ENCODE results near the gene IGHMBP2. TPM values are rescaled to one million over a fixed set of nuclear protein-coding genes. Genes with fewer than 3 reads are reported as not detected.

IGHMBP2 gene
- total and polyA plus RNA-seq, 2 experiments from 2014 or later, result 14.3 to 27.7 TPM

GRCh38 chr11:68913188-68913587 lies 9.5 kb downstream of the IGHMBP2 start:
- Histone ChIP-seq H3F3A (replicated peaks; ENCODE audit: low read depth) (no peaks in the 10 kb centered on the region), H3K9me2 (ENCODE audit: insufficient read depth) (no peaks in the 10 kb centered on the region), H3K4me2 (no peak overlapping the region), H4K20me1 (replicated peaks; ENCODE audit: insufficient read depth) (no peaks in the 10 kb centered on the region), H2AFZ (no peak overlapping the region), H3K36me3 (ENCODE audit: insufficient read depth) (peaks cover 19% of the 10 kb centered on the region; the same call in 1 of the 2 replicates), H3K4me3 (no peak overlapping the region), H3K4me1 (ENCODE audit: insufficient read depth) (no peaks in the 10 kb centered on the region), H3K79me2 (replicated peaks; ENCODE audit: insufficient read depth) (0 out of 2 replicates have a peak, but pooled peaks cover 4% of the 10 kb centered on the region), H3K27ac (ENCODE audit: low read depth) (no peak overlapping the region), H3K27me3 (ENCODE audit: insufficient read depth) (no peaks in the 10 kb centered on the region)
- Mint-ChIP-seq H3K4me1 (no peaks in the 10 kb centered on the region), H3K4me3 (no peak overlapping the region), H3K9me3 (no peaks in the 10 kb centered on the region; the same call in 2 of the 3 replicates), H3K27me3 (ENCODE audit: insufficient read depth, low read depth, poor library complexity) (peaks cover 7% of the 10 kb centered on the region), H3K27ac (no peak overlapping the region), H3K36me3 (ENCODE audit: low read depth) (peaks cover 66% of the 10 kb centered on the region)
- ATAC-seq (no peak), DNase-seq (ENCODE audit: low spot score) (no peak)
- TF ChIP-seq EZH2 (IDR thresholded peaks at IDR 0.05; ENCODE audit: low read depth, unreplicated experiment) (no peak), EZH2phosphoT487 (IDR thresholded peaks at IDR 0.05; ENCODE audit: unreplicated experiment) (no peak), ZNF331 (CRISPR knock-in tag; IDR thresholded peaks at IDR 0.05; ENCODE audit: low read depth) (no peak), JUNB (IDR thresholded peaks at IDR 0.05; ENCODE audit: unreplicated experiment) (no peak), ZNF462 (CRISPR knock-in tag; IDR thresholded peaks at IDR 0.05) (no peak), ETS1 (IDR thresholded peaks at IDR 0.05) (no peak)
